ENCODE results near the gene MYRIP.

- TF ChIP-seq SIN3A (IDR thresholded peaks at IDR 0.05; ENCODE audit: borderline replicate concordance, low read depth, low read length) (no peak), CHD2 (IDR thresholded peaks at IDR 0.05; ENCODE audit: low read length, partially characterized antibody) (peak; percentile 91), CTCF (IDR thresholded peaks at IDR 0.05) (no peak), MEF2A (IDR thresholded peaks at IDR 0.05; ENCODE audit: borderline replicate concordance, low read depth) (no peak)
These were observed 234.0 kb downstream of the MYRIP start for GRCh38 chr3:40043444-40043755.

Data from SK-N-SH (cell line).